Upper lobe of left lung (tissue), 6 donors: ENCODE data around the gene CALM3. TPM values are rescaled to one million over a fixed set of nuclear protein-coding genes. Genes with fewer than 3 reads are reported as not detected.

Source experiments
- ATAC-seq, 2 donors: fragments of 200-7000 bp; cut with Tn5 transposase; one replicate each; pipeline ENCODE4 v1.9.1; 2022; ENCODE audit warnings: mild to moderate bottlenecking in 2 of 2, moderate library complexity in 2 of 2; ENCODE audit not compliant: low FRiP score in 2 of 2
- DNase-seq, 2 donors: peaks; one replicate each; pipeline ENCODE4 v3.0.0-alpha.2; 2019 to 2020
- H3K27ac ChIP-seq, 4 donors: fragments of 200-600 bp; sonication (generic); one replicate each; pipeline ENCODE4 v1.5.1; 2016 to 2019
- H3K27me3 ChIP-seq, 4 donors: fragments of 200-600 bp; sonication (generic); one replicate each; pipeline ENCODE4 v1.5.1; 2017 to 2019
- H3K36me3 ChIP-seq, 4 donors: fragments of 200-600 bp; sonication (generic); one replicate each; pipeline ENCODE4 v1.5.1; 2016 to 2019
- H3K4me1 ChIP-seq, 4 donors: fragments of 200-600 bp; sonication (generic); one replicate each; pipeline ENCODE4 v1.5.1; 2018 to 2019
- H3K4me3 ChIP-seq, 4 donors: fragments of 200-600 bp; sonication (generic); one replicate each; pipeline ENCODE4 v1.5.1; 2017 to 2019; ENCODE audit warnings: mild to moderate bottlenecking in 2 of 4, moderate library complexity in 1 of 4
- H3K9me3 ChIP-seq, 4 donors: fragments of 200-600 bp; sonication (generic); one replicate each; pipeline ENCODE4 v1.5.1; 2018 to 2019
- EP300 ChIP-seq, 4 donors: sonication (generic); formaldehyde crosslinking; IDR thresholded peaks; one replicate each; pipeline ENCODE4 v1.5.1; 2017; ENCODE audit warnings: antibody characterized with exemption in 4 of 4, control low read depth in 2 of 4
- POLR2A ChIP-seq, 4 donors: fragments of 450-650 bp; IDR thresholded peaks; one replicate each; pipeline ENCODE4 v1.5.1; 2016 to 2017; ENCODE audit warnings: antibody characterized with exemption in 4 of 4, mild to moderate bottlenecking in 2 of 4
- POLR2AphosphoS5 ChIP-seq, 2 donors: sonication (generic); formaldehyde crosslinking; IDR thresholded peaks; one replicate each; pipeline ENCODE4 v1.5.1; 2017; ENCODE audit warnings: antibody characterized with exemption in 2 of 2
- WGBS, 2 donors: methylation state at CpG; one replicate each; pipeline ENCODE4 v1.1.5; 2017 to 2018; 5-methylcytosine and 5-hydroxymethylcytosine counted together
- total RNA-seq, 6 donors: library from RNA; depleted of rRNA in 4 of 6; stranded (reverse); fragments of >200 nt in 4 of 6; gene quantifications; one replicate each; pipeline versions ENCODE4 v1.1.0 to v1.2.1, GENCODE V29; 2016 to 2021
- TF ChIP-seq, protein P1 (sequence below), 6 experiments: fragments of 450-650 bp in 4 of 6; fragments of 200-600 bp in 2 of 6; sonication (generic) in 2 of 6; IDR thresholded peaks; one replicate each; pipeline ENCODE4 v1.5.1; 2016 to 2019; ENCODE audit warnings: antibody characterized with exemption in 6 of 6
- donor health status: DM: no; HTN: no; CAD: no; lungs with moderate emphysema.
- donor health status: DM: no; HTN: yes; CAD: no; lungs with severe emphysema.

Gene CALM3
- total RNA-seq, 6 donors from 2014 or later = 74.4 to 176 (median 123) TPM

GRCh38 chr19:46616631-46617322 is 15.6 kb downstream of the CALM3 start:
- no peaks in the 10 kb centered on the region for H3K9me3 ChIP-seq
- peak overlapping the region in 1 of 4 donors; percentile 4 for H3K27ac ChIP-seq
- TF ChIP-seq POLR2A (IDR thresholded peaks at IDR 0.05) = no peak
- TF ChIP-seq, protein P1, sequence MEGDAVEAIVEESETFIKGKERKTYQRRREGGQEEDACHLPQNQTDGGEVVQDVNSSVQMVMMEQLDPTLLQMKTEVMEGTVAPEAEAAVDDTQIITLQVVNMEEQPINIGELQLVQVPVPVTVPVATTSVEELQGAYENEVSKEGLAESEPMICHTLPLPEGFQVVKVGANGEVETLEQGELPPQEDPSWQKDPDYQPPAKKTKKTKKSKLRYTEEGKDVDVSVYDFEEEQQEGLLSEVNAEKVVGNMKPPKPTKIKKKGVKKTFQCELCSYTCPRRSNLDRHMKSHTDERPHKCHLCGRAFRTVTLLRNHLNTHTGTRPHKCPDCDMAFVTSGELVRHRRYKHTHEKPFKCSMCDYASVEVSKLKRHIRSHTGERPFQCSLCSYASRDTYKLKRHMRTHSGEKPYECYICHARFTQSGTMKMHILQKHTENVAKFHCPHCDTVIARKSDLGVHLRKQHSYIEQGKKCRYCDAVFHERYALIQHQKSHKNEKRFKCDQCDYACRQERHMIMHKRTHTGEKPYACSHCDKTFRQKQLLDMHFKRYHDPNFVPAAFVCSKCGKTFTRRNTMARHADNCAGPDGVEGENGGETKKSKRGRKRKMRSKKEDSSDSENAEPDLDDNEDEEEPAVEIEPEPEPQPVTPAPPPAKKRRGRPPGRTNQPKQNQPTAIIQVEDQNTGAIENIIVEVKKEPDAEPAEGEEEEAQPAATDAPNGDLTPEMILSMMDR (IDR thresholded peaks at IDR 0.05) = peak in 5 of 6 experiments; percentile 15 to 48 (median 26)
- DNase-seq (peak in 1 of 2 donors; percentile 71), ATAC-seq (no peak)
- peaks cover 34 to 43% (median 37%) of the 10 kb centered on the region in 4 donors for H3K4me1 ChIP-seq
- no peak overlapping the region for H3K4me3 ChIP-seq
- WGBS, 2 donors = 18 to 22% methylated on average over 17 of the region's 17 CpGs
- no peaks in the 10 kb centered on the region for H3K27me3 ChIP-seq
- no peaks in the 10 kb centered on the region for H3K36me3 ChIP-seq

- Histone ChIP-seq H3K27me3 (no peaks in the 10 kb centered on the region), H3K4me1 (peaks cover 33 to 40% (median 34%) of the 10 kb centered on the region in 4 donors), H3K36me3 (no peaks in the 10 kb centered on the region), H3K4me3 (no peak overlapping the region), H3K27ac (no peak overlapping the region), H3K9me3 (no peaks in the 10 kb centered on the region)
- ATAC-seq = no peak
- no peak for DNase-seq
- WGBS, 2 donors = 79 to 82% methylated on average over 6 of the region's 6 CpGs
- no peak for TF ChIP-seq POLR2A (IDR thresholded peaks at IDR 0.05)
These were observed 16.5 kb downstream of the CALM3 start for GRCh38 chr19:46617601-46618000.

DNA sequence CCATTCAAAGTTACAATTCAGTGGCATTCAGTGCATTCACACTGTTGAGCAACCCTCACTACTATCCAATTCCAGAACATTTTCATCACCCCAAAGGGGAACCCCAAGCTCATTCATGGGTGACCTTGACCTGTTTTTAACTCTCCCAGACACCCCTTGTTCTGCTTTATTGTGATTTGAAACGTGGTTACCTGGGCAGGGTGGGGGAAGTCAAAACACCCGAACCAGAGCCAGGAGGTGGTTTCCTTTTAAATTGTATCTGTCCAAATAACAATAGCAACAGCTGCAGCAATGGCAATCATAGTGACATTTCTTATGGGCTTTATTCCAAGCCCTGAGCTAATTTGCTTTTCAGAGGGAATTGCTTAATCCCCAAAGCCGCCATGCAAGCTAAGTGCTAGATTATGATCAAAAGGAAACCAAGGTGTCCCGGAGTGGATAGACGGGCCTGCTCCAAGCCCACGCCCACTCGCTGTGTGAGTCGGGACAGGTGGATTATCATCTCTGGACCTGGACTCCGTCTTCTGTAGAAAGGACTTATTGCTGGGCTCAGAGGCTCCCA is 17.6 kb downstream of the CALM3 start:
- no peaks in the 10 kb centered on the region for H3K36me3 ChIP-seq
- no peaks in the 10 kb centered on the region for H3K9me3 ChIP-seq
- no peak overlapping the region for H3K4me3 ChIP-seq
- peak overlapping the region in 3 of 4 donors; percentile 34 to 78 (median 37) for H3K27ac ChIP-seq
- H3K27me3 ChIP-seq = no peaks in the 10 kb centered on the region
- 22 to 40% methylated on average over 9 of the region's 9 CpGs for WGBS, 2 donors
- H3K4me1 ChIP-seq = peaks cover 33 to 40% (median 34%) of the 10 kb centered on the region in 4 donors
- ATAC-seq (no peak), DNase-seq (peak in 1 of 2 donors; percentile 59)
- TF ChIP-seq POLR2A (IDR thresholded peaks at IDR 0.05) (no peak), EP300 (IDR thresholded peaks at IDR 0.05) (no peak), POLR2AphosphoS5 (IDR thresholded peaks at IDR 0.05) (no peak)
- TF ChIP-seq, protein P1 (IDR thresholded peaks at IDR 0.05) = no peak

DNA sequence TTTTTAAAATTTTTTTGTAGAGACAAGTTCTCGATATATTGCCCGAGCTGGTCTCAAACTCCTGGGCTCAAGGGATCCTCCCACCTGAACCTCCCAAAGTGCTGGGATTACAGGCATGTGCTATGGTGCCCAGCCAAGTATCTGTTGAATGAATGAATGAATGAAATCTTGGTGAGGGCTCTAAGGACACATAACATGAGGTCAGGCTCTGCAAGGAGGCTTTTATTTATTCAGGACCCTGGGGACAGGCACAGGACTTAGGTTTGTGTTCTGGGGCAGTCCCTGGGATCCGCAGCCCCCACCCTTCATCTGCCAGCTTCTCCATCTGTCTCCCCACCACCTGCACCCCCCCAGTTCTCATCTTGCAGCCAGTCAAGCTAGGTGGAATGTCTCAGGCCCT is 19.1 kb downstream of the CALM3 start:
- no peak for TF ChIP-seq POLR2A (IDR thresholded peaks at IDR 0.05)
- no peak for TF ChIP-seq EP300 (IDR thresholded peaks at IDR 0.05)
- no peak for TF ChIP-seq POLR2AphosphoS5 (IDR thresholded peaks at IDR 0.05)
- TF ChIP-seq, protein P1 (IDR thresholded peaks at IDR 0.05) = no peak
- Histone ChIP-seq H3K27me3 (no peaks in the 10 kb centered on the region), H3K27ac (peak overlapping the region; percentile 36 to 88 (median 80)), H3K4me1 (peaks cover 34 to 40% (median 38%) of the 10 kb centered on the region in 4 donors), H3K9me3 (no peaks in the 10 kb centered on the region), H3K4me3 (peak overlapping the region in 1 of 4 donors; percentile 47), H3K36me3 (no peaks in the 10 kb centered on the region)
- ATAC-seq (no peak), DNase-seq (no peak)
- WGBS, 2 donors = 90 to 91% methylated on average over 3 of the region's 3 CpGs

- TF ChIP-seq EP300 (IDR thresholded peaks at IDR 0.05) (no peak), POLR2A (IDR thresholded peaks at IDR 0.05) (no peak), POLR2AphosphoS5 (IDR thresholded peaks at IDR 0.05) (no peak)
- TF ChIP-seq, protein P1 (IDR thresholded peaks at IDR 0.05) = no peak
- H3K27ac ChIP-seq = peak overlapping the region; percentile 36 to 88 (median 80)
- no peaks in the 10 kb centered on the region for H3K9me3 ChIP-seq
- DNase-seq (no peak), ATAC-seq (no peak)
- H3K4me1 ChIP-seq = peaks cover 39 to 42% (median 41%) of the 10 kb centered on the region in 4 donors
- H3K4me3 ChIP-seq = peak overlapping the region in 1 of 4 donors; percentile 47
- no peaks in the 10 kb centered on the region for H3K36me3 ChIP-seq
- no peaks in the 10 kb centered on the region for H3K27me3 ChIP-seq
- 34 to 60% methylated on average over 6 of the region's 6 CpGs for WGBS, 2 donors
These were observed 19.6 kb downstream of the CALM3 start for GRCh38 chr19:46620716-46621115.
